Neural cell (in vitro differentiated cells): Measurements from ENCODE around the gene FEM1B. TPM values are rescaled to one million over a fixed set of nuclear protein-coding genes. Genes with fewer than 3 reads are reported as not detected.

Experiments
- H2AFZ ChIP-seq: fragments of 200-600, 300-800 bp; sonication (generic), shearing (Covaris generic); 2 replicates; pipeline ENCODE4 v1.6.0; 2014; ENCODE audit warnings: low read depth, mild to moderate bottlenecking, antibody characterized with exemption, low read length, moderate library complexity
- H3F3A ChIP-seq: fragments of 200-600 bp; shearing (Covaris generic); 2 replicates; pipeline ENCODE4 v1.6.1; 2016; ENCODE audit warnings: mild to moderate bottlenecking, moderate library complexity, mixed read lengths, antibody characterized with exemption, low read length; ENCODE audit not compliant: insufficient read depth, poor library complexity, severe bottlenecking
- H3K27ac ChIP-seq: fragments of 200-600, 300-800 bp; sonication (generic), shearing (Covaris generic); 2 replicates; pipeline ENCODE4 v1.5.1; 2014; ENCODE audit warnings: mild to moderate bottlenecking, low read length, moderate library complexity
- H3K27me3 ChIP-seq: fragments of 300-800, 200-600 bp; sonication (generic), shearing (Covaris generic); 2 replicates; pipeline ENCODE4 v1.6.0; 2014; ENCODE audit warnings: mild to moderate bottlenecking, low read depth, low read length, moderate library complexity; ENCODE audit not compliant: insufficient read depth
- H3K36me3 ChIP-seq: fragments of 300-800, 200-600 bp; sonication (generic), shearing (Covaris generic); 2 replicates; pipeline ENCODE4 v1.5.1; 2014; ENCODE audit warnings: mild to moderate bottlenecking, antibody characterized with exemption, low read length, moderate library complexity; ENCODE audit not compliant: insufficient read depth
- H3K4me2 ChIP-seq: fragments of 300-800, 200-600 bp; sonication (generic), shearing (Covaris generic); 2 replicates; pipeline ENCODE4 v1.6.0; 2014; ENCODE audit warnings: mild to moderate bottlenecking, low read length
- H3K4me3 ChIP-seq: fragments of 300-800, 200-600 bp; sonication (generic), shearing (Covaris generic); 2 replicates; pipeline ENCODE4 v1.5.1; 2014; ENCODE audit warnings: mild to moderate bottlenecking, low read length, moderate library complexity
- H3K79me2 ChIP-seq: fragments of 200-600 bp; shearing (Covaris generic); replicated peaks from 2 replicates; pipeline ENCODE4 v1.6.0; 2014; ENCODE audit warnings: mild to moderate bottlenecking, low read length, moderate library complexity; ENCODE audit not compliant: insufficient read depth
- H3K9ac ChIP-seq: fragments of 300-800, 200-600 bp; sonication (generic), shearing (Covaris generic); 2 replicates; pipeline ENCODE4 v1.6.1; 2016; ENCODE audit warnings: mild to moderate bottlenecking, low read length, mixed read lengths
- H3K9me2 ChIP-seq: fragments of 200-600 bp; shearing (Covaris generic); 2 replicates; pipeline ENCODE4 v1.6.1; 2016; ENCODE audit warnings: mild to moderate bottlenecking, low read length, mixed read lengths; ENCODE audit not compliant: insufficient read depth
- H3K9me3 ChIP-seq: fragments of 200-600, 300-800 bp; sonication (generic), shearing (Covaris generic); 2 replicates; pipeline ENCODE4 v1.6.1; 2016; ENCODE audit warnings: mild to moderate bottlenecking, mixed run types, low read length, moderate library complexity, mixed read lengths
- H4K20me1 ChIP-seq: fragments of 200-600 bp; shearing (Covaris generic); 2 replicates; pipeline ENCODE4 v1.6.1; 2016; ENCODE audit warnings: mild to moderate bottlenecking, mixed run types; ENCODE audit not compliant: insufficient read depth
- CTCF ChIP-seq: fragments of 450-650 bp; IDR thresholded peaks from 2 replicates; pipeline ENCODE4 v1.5.1; 2014; ENCODE audit warnings: antibody characterized with exemption, mild to moderate bottlenecking, moderate library complexity; ENCODE audit not compliant: poor library complexity, severe bottlenecking
- EP300 ChIP-seq: fragments of 450-650 bp; conservative IDR thresholded peaks from 2 replicates; pipeline ENCODE4 v1.6.1; 2014; ENCODE audit warnings: antibody characterized with exemption, mild to moderate bottlenecking, moderate library complexity; ENCODE audit not compliant: poor library complexity, severe bottlenecking
- EZH2 ChIP-seq: fragments of 200-600, 300-800 bp; shearing (Covaris generic), sonication (generic); IDR thresholded peaks from 2 replicates; pipeline ENCODE4 v1.6.1; 2014; ENCODE audit warnings: antibody characterized with exemption, low read length, borderline replicate concordance, mild to moderate bottlenecking; ENCODE audit not compliant: insufficient read depth, poor library complexity, severe bottlenecking
- MXI1 ChIP-seq: fragments of 450-650 bp; conservative IDR thresholded peaks from 2 replicates; pipeline ENCODE4 v1.6.1; 2014; ENCODE audit warnings: antibody characterized with exemption, mild to moderate bottlenecking; ENCODE audit not compliant: poor library complexity, severe bottlenecking
- POLR2AphosphoS5 ChIP-seq: IDR thresholded peaks from 2 replicates; pipeline ENCODE4 v1.6.1; 2012
- RAD21 ChIP-seq: fragments of 450-650 bp; conservative IDR thresholded peaks from 2 replicates; pipeline ENCODE4 v1.6.1; 2014; ENCODE audit warnings: antibody characterized with exemption, mild to moderate bottlenecking, moderate library complexity
- REST ChIP-seq: IDR thresholded peaks from 2 replicates; pipeline ENCODE4 v1.6.1; 2012; ENCODE audit warnings: borderline replicate concordance
- SMC3 ChIP-seq: fragments of 450-650 bp; conservative IDR thresholded peaks from 2 replicates; pipeline ENCODE4 v1.6.1; 2014; ENCODE audit warnings: antibody characterized with exemption, mild to moderate bottlenecking, moderate library complexity; ENCODE audit not compliant: poor library complexity
- TAF1 ChIP-seq: IDR thresholded peaks from 2 replicates; pipeline ENCODE4 v1.6.1; 2012; ENCODE audit warnings: low read depth
- polyA plus RNA-seq: library from polyadenylated mRNA; depleted of rRNA; stranded (reverse); fragments of >200 nt; gene quantifications from 2 replicates; pipeline ENCODE4 v1.2.3, GENCODE V29; 2014

FEM1B gene
- polyA plus RNA-seq, 1 donor from 2014 or later = 58.0 TPM

- no peak overlapping the region for H3K4me2 ChIP-seq
- H2AFZ ChIP-seq = no peak overlapping the region
- TF ChIP-seq TAF1 = no peak
- TF ChIP-seq RAD21 = no peak
- no peak for TF ChIP-seq MXI1
- TF ChIP-seq REST = no peak
- no peak for TF ChIP-seq SMC3
- TF ChIP-seq EZH2 = no peak
- TF ChIP-seq EP300 = no peak
- no peak for TF ChIP-seq POLR2AphosphoS5
- TF ChIP-seq CTCF = no peak
- H3K9ac ChIP-seq = no peak overlapping the region
- H3K27ac ChIP-seq = no peak overlapping the region
- no peak overlapping the region for H3K4me3 ChIP-seq
- no peaks in the 10 kb centered on the region for H3F3A ChIP-seq
- no peaks in the 10 kb centered on the region for H4K20me1 ChIP-seq
- no peaks in the 10 kb centered on the region for H3K27me3 ChIP-seq
- no peaks in the 10 kb centered on the region for H3K9me2 ChIP-seq
- no peaks in the 10 kb centered on the region for H3K36me3 ChIP-seq
- no peaks in the 10 kb centered on the region for H3K79me2 ChIP-seq
- H3K9me3 ChIP-seq = no peaks in the 10 kb centered on the region
These were observed 27.9 kb downstream of the FEM1B start for GRCh38 chr15:68305420-68305871.

- H2AFZ ChIP-seq = no peak overlapping the region
- H3K9me2 ChIP-seq = no peaks in the 10 kb centered on the region
- H4K20me1 ChIP-seq = no peaks in the 10 kb centered on the region
- no peaks in the 10 kb centered on the region for H3F3A ChIP-seq
- no peak overlapping the region for H3K9ac ChIP-seq
- no peak overlapping the region for H3K27ac ChIP-seq
- no peak overlapping the region for H3K4me3 ChIP-seq
- H3K27me3 ChIP-seq = no peaks in the 10 kb centered on the region
- H3K4me2 ChIP-seq = no peak overlapping the region
- H3K36me3 ChIP-seq = no peaks in the 10 kb centered on the region
- H3K9me3 ChIP-seq = no peaks in the 10 kb centered on the region
- TF ChIP-seq EZH2 = no peak
- no peaks in the 10 kb centered on the region for H3K79me2 ChIP-seq
These were observed 29.8 kb downstream of the FEM1B start for GRCh38 chr15:68307131-68307928.
